Measurements from ENCODE around the gene GLIPR1.
"Not testable (repeated sequence)": the region's sequence is repeated elsewhere in the genome, so short reads cannot be mapped to it uniquely, and the experiment has no call there.

Gene GLIPR1

GRCh38 chr12:75521224-75521623 is 40.7 kb downstream of the GLIPR1 start:
- not testable (repeated sequence) for DNase-seq (ENCODE audit: low spot score)

- not testable (repeated sequence) for DNase-seq (ENCODE audit: low spot score)
These were observed 41.6 kb downstream of the GLIPR1 start for GRCh38 chr12:75522124-75522523.

GRCh38 chr12:75525263-75525662 is 44.7 kb downstream of the GLIPR1 start:
- DNase-seq (ENCODE audit: low spot score): no peak

- DNase-seq (ENCODE audit: low spot score): peak; percentile 78
These were observed 46.3 kb downstream of the GLIPR1 start for GRCh38 chr12:75526655-75527511.

- DNase-seq (ENCODE audit: low spot score): no peak
These were observed 47.7 kb downstream of the GLIPR1 start for GRCh38 chr12:75528272-75528671.

- DNase-seq (ENCODE audit: low spot score): no peak
These were observed 48.1 kb downstream of the GLIPR1 start for GRCh38 chr12:75528692-75529091.

GRCh38 chr12:75529316-75529715 is 48.8 kb downstream of the GLIPR1 start:
- no peak for DNase-seq (ENCODE audit: low spot score)

- DNase-seq (ENCODE audit: low spot score): no peak
These were observed 49.3 kb downstream of the GLIPR1 start for GRCh38 chr12:75529826-75530225.

GRCh38 chr12:75533239-75533638 is 52.7 kb downstream of the GLIPR1 start:
- DNase-seq (ENCODE audit: low spot score): no peak

GRCh38 chr12:75539889-75540288 is 59.3 kb downstream of the GLIPR1 start:
- DNase-seq (ENCODE audit: low spot score): no peak

GRCh38 chr12:75542942-75543341 is 62.4 kb downstream of the GLIPR1 start:
- DNase-seq (ENCODE audit: low spot score): no peak

GRCh38 chr12:75543529-75543928 is 63.0 kb downstream of the GLIPR1 start:
- DNase-seq (ENCODE audit: low spot score): no peak

GRCh38 chr12:75545636-75546035 is 65.1 kb downstream of the GLIPR1 start:
- DNase-seq (ENCODE audit: low spot score): no peak

GRCh38 chr12:75548879-75549278 is 68.3 kb downstream of the GLIPR1 start:
- DNase-seq (ENCODE audit: low spot score): no peak

GRCh38 chr12:75549989-75550388 is 69.4 kb downstream of the GLIPR1 start:
- no peak for DNase-seq (ENCODE audit: low spot score)

- no peak for DNase-seq (ENCODE audit: low spot score)
These were observed 70.1 kb downstream of the GLIPR1 start for GRCh38 chr12:75550401-75551240.

GRCh38 chr12:75551477-75551876 is 70.9 kb downstream of the GLIPR1 start:
- no peak for DNase-seq (ENCODE audit: low spot score)

GRCh38 chr12:75553398-75553797 is 72.8 kb downstream of the GLIPR1 start:
- DNase-seq (ENCODE audit: low spot score): no peak
